ENCODE measurements around the gene CTTN. TPM values are rescaled to one million over a fixed set of nuclear protein-coding genes. Genes with fewer than 3 reads are reported as not detected.
A peak's percentile ranks its signal among the peaks of the same experiment; 100 is the strongest.

The CTTN gene
- total and polyA plus RNA-seq, 10 of the 15 experiments (the other 5 are each of a cell fraction or from before 2014, with no cell fraction given), result 1.1 to 37.8 (median 11.8) TPM

DNA sequence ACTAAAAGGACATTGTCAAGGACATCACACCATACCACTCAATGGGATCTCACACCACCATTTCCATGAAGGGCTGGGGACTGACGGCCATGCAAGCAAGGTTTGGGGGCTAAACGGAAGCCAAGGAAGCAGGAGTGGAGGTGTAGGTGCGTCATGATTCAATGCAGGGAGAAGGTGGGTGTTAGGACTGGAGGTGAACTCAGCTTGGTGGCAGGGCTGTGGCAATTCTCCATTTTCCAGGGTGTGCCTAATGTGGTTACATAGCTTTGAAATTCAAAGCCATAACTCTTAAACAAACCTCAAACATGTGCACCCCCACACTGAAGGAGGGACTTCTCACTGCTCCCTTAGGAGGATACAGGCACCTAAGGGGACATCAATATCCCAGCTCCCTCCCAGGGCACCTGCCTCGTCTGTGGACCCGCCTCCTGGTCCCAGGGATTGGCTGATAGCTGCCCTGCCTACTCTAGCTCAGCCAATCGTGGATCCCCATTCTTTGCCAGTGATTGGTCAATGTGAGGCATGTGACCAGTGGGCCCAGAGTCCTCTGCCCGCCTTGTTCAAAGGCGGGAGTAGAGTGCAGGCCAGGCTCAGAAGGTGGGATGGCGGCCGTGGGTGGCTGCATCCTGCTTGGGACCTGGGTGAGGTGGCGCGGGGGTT, 64.6 kb downstream of the CTTN start:
- ChIA-PET SMC1A (ENCODE audit: uncharacterized antibody, unreplicated experiment) (no interaction called here), CTCF (interaction anchor here (2.3 kb wide), 1 partner anchor 8 kb away, joined by 5 read pairs; no protein-coding TSS in a partner anchor), RAD21 (ENCODE audit: unreplicated experiment) (no interaction called here), POLR2A (no interaction called here)
- Histone ChIP-seq H3K27ac (ENCODE audit: control insufficient read depth, insufficient read depth) (no peak overlapping the region), H3K4me2 (ENCODE audit: control insufficient read depth, insufficient read depth) (no peak overlapping the region), H3K9me3 (replicated peaks; ENCODE audit: control insufficient read depth, insufficient read depth, low read length) (no peaks in the 10 kb centered on the region; the same call in 2 of the 3 replicates), H3K79me2 (ENCODE audit: control insufficient read depth, insufficient read depth, low read length) (no peaks in the 10 kb centered on the region), H4K20me1 (ENCODE audit: control insufficient read depth, insufficient read depth) (no peaks in the 10 kb centered on the region), H2AFZ (ENCODE audit: control insufficient read depth, low read depth, low read length) (no peak overlapping the region), H3K4me1 (ENCODE audit: control insufficient read depth, insufficient read depth, low read length) (peaks cover 26% of the 10 kb centered on the region), H3K9ac (ENCODE audit: control insufficient read depth, insufficient read depth, low read length) (no peak overlapping the region), H3K27me3 (replicated peaks in 1 of 2; ENCODE audit: control insufficient read depth in 2 of 2, insufficient read depth in 2 of 2, low read length in 1 of 2) (no peaks in the 10 kb centered on the region), H3K36me3 (ENCODE audit: control insufficient read depth in 2 of 2, insufficient read depth in 2 of 2, low read length in 1 of 2) (no peaks in the 10 kb centered on the region), H3K4me3 (no peak overlapping the region)
- FAIRE-seq (no peak), ATAC-seq (no peak), DNase-seq (ENCODE audit: low read depth, low spot score) (no peak)
- TF ChIP-seq YBX1 (IDR thresholded peaks at IDR 0.05) (no peak), NFYB (IDR thresholded peaks at IDR 0.05; ENCODE audit: insufficient read depth, low read depth, low read length) (peak; percentile 36; the same call in 1 of the 2 replicates), SIN3A (IDR thresholded peaks at IDR 0.05; ENCODE audit: low read depth, low read length) (no peak)
- TF ChIP-seq, protein P1, sequence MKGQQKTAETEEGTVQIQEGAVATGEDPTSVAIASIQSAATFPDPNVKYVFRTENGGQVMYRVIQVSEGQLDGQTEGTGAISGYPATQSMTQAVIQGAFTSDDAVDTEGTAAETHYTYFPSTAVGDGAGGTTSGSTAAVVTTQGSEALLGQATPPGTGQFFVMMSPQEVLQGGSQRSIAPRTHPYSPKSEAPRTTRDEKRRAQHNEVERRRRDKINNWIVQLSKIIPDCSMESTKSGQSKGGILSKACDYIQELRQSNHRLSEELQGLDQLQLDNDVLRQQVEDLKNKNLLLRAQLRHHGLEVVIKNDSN (IDR thresholded peaks at IDR 0.05; ENCODE audit: borderline replicate concordance, extremely low read length, insufficient read depth, low read depth, low read length), result peak; percentile 26
- in situ Hi-C loops (cut with MboI) (no loop called here), intact Hi-C loops (cut with micrococcal nuclease; ENCODE audit: unreplicated experiment) (loop anchor here (10.0 kb wide), 1 partner anchor 188 kb away; the partner anchor contains the start of gene PPFIA1)
- 77% methylated on average over 12 of the region's 12 CpGs for WGBS (ENCODE audit: insufficient coverage, insufficient replicate concordance, low lambda C conversion rate, missing lambda C conversion rate)
- no TSS peak for BruUV-seq (replicated peaks)
